Upper lobe of left lung (tissue), 6 donors: ENCODE measurements around the gene MRPL34. TPM values are rescaled to one million over a fixed set of nuclear protein-coding genes. Genes with fewer than 3 reads are reported as not detected.

Source experiments
- ATAC-seq, 2 donors: fragments of 200-7000 bp; cut with Tn5 transposase; one replicate each; pipeline ENCODE4 v1.9.1; 2022; ENCODE audit warnings: mild to moderate bottlenecking in 2 of 2, moderate library complexity in 2 of 2; ENCODE audit not compliant: low FRiP score in 2 of 2
- DNase-seq, 2 donors: peaks; one replicate each; pipeline ENCODE4 v3.0.0-alpha.2; 2019 to 2020
- H3K27ac ChIP-seq, 4 donors: fragments of 200-600 bp; sonication (generic); one replicate each; pipeline ENCODE4 v1.5.1; 2016 to 2019
- H3K27me3 ChIP-seq, 4 donors: fragments of 200-600 bp; sonication (generic); one replicate each; pipeline ENCODE4 v1.5.1; 2017 to 2019
- H3K36me3 ChIP-seq, 4 donors: fragments of 200-600 bp; sonication (generic); one replicate each; pipeline ENCODE4 v1.5.1; 2016 to 2019
- H3K4me1 ChIP-seq, 4 donors: fragments of 200-600 bp; sonication (generic); one replicate each; pipeline ENCODE4 v1.5.1; 2018 to 2019
- H3K4me3 ChIP-seq, 4 donors: fragments of 200-600 bp; sonication (generic); one replicate each; pipeline ENCODE4 v1.5.1; 2017 to 2019; ENCODE audit warnings: mild to moderate bottlenecking in 2 of 4, moderate library complexity in 1 of 4
- H3K9me3 ChIP-seq, 4 donors: fragments of 200-600 bp; sonication (generic); one replicate each; pipeline ENCODE4 v1.5.1; 2018 to 2019
- CTCF ChIP-seq, 6 experiments: fragments of 450-650 bp in 4 of 6; fragments of 200-600 bp in 2 of 6; sonication (generic) in 2 of 6; IDR thresholded peaks; one replicate each; pipeline ENCODE4 v1.5.1; 2016 to 2019; ENCODE audit warnings: antibody characterized with exemption in 6 of 6
- EP300 ChIP-seq, 4 donors: sonication (generic); formaldehyde crosslinking; IDR thresholded peaks; one replicate each; pipeline ENCODE4 v1.5.1; 2017; ENCODE audit warnings: antibody characterized with exemption in 4 of 4, control low read depth in 2 of 4
- POLR2A ChIP-seq, 4 donors: fragments of 450-650 bp; IDR thresholded peaks; one replicate each; pipeline ENCODE4 v1.5.1; 2016 to 2017; ENCODE audit warnings: antibody characterized with exemption in 4 of 4, mild to moderate bottlenecking in 2 of 4
- POLR2AphosphoS5 ChIP-seq, 2 donors: sonication (generic); formaldehyde crosslinking; IDR thresholded peaks; one replicate each; pipeline ENCODE4 v1.5.1; 2017; ENCODE audit warnings: antibody characterized with exemption in 2 of 2
- WGBS, 2 donors: methylation state at CpG; one replicate each; pipeline ENCODE4 v1.1.5; 2017 to 2018; 5-methylcytosine and 5-hydroxymethylcytosine counted together
- total RNA-seq, 6 donors: library from RNA; depleted of rRNA in 4 of 6; stranded (reverse); fragments of >200 nt in 4 of 6; gene quantifications; one replicate each; pipeline versions ENCODE4 v1.1.0 to v1.2.1, GENCODE V29; 2016 to 2021
- donor health status: DM: no; HTN: no; CAD: no; lungs with moderate emphysema.
- donor health status: DM: no; HTN: yes; CAD: no; lungs with severe emphysema.

The MRPL34 gene
- total RNA-seq, 6 donors from 2014 or later = 98.3 to 176 (median 122) TPM

DNA sequence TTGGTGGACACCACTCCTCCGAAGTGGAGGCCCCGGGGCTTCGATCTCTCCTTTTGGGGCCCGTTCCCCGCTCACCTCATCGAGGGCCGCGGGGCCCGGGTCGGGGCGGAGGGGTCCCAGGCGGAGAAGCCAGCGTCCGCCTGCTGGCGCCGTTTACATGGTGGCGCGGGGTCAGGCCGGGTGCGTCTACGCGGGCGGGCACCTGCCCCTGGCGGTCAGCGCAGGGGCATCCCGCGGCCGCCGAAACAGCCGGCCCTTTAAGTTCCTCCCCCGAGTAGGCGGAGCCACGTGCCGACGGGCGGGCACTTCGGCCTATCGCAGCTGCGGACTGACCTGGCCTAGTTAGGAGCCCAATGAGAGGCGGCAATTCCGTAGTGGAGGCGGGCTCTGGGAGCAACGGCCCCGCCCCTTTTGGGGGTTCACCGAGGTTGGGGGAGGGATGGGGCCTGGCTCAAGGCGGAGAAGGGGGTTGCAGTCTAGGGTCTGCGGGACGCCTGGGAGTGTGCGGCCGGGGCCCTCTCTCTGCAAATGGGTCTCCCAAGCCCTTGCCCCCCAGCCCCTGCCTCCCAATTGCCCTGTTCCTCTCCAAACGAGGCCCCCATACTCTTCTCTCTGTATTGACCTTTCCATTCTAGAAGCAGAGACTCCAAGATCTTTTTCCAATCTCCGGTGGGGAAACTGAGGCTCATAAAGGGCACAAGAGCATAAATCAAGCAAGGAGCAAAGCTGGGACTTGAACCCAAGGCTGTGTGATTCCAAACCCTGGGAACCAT lies 2.3 kb upstream of the MRPL34 start, which contains the start of gene ABHD8:
ABHD8 (minus strand) TSS at position 259 of the 773 bp plus-strand sequence. CDS start 1,809 bp downstream, outside the sequence.
- ATAC-seq (peak; percentile 91 to 93), DNase-seq (peak; percentile 98 to 99)
- Histone ChIP-seq H3K4me1 (peaks cover 30 to 69% (median 42%) of the 10 kb centered on the region in 4 donors), H3K36me3 (peaks cover 0 to 7% (median 3%) of the 10 kb centered on the region in 4 donors), H3K27me3 (no peaks in the 10 kb centered on the region), H3K27ac (peak within 1 kb of the TSS; percentile 70 to 96 (median 85)), H3K9me3 (no peaks in the 10 kb centered on the region), H3K4me3 (peak within 1 kb of the TSS; percentile 81 to 95 (median 90))
- peak; percentile 68 to 95 (median 93) for TF ChIP-seq CTCF (IDR thresholded peaks at IDR 0.05)
- peak in 1 of 2 donors; percentile 80 for TF ChIP-seq POLR2AphosphoS5 (IDR thresholded peaks at IDR 0.05)
- no peak for TF ChIP-seq EP300 (IDR thresholded peaks at IDR 0.05)
- TF ChIP-seq POLR2A (IDR thresholded peaks at IDR 0.05) = peak in 2 of 4 donors; percentile 79 to 85
- 2 to 6% methylated on average over 9 to 43 of the region's 52 CpGs for WGBS, 2 donors

GRCh38 chr19:17303940-17304267 lies 1.8 kb upstream of the MRPL34 start:
- Histone ChIP-seq H3K4me1 (peaks cover 30 to 74% (median 44%) of the 10 kb centered on the region in 4 donors), H3K4me3 (peak overlapping the region in 2 of 4 donors; percentile 92 to 95), H3K27me3 (no peaks in the 10 kb centered on the region), H3K9me3 (no peaks in the 10 kb centered on the region), H3K36me3 (peaks cover 0 to 7% (median 3%) of the 10 kb centered on the region in 4 donors), H3K27ac (peak overlapping the region; percentile 68 to 96 (median 78))
- TF ChIP-seq EP300 (IDR thresholded peaks at IDR 0.05) (no peak), POLR2A (IDR thresholded peaks at IDR 0.05) (no peak), CTCF (IDR thresholded peaks at IDR 0.05) (no peak), POLR2AphosphoS5 (IDR thresholded peaks at IDR 0.05) (no peak)
- peak in 1 of 2 donors; percentile 6 for ATAC-seq
- 45 to 68% methylated on average over 11 to 12 of the region's 12 CpGs for WGBS, 2 donors
- peak in 1 of 2 donors; percentile 67 for DNase-seq

GRCh38 chr19:17304386-17305215 lies 1.1 kb upstream of the MRPL34 start:
- H3K27me3 ChIP-seq = no peaks in the 10 kb centered on the region
- H3K27ac ChIP-seq = peak overlapping the region; percentile 68 to 96 (median 88)
- no peak for TF ChIP-seq POLR2A (IDR thresholded peaks at IDR 0.05)
- no peak for TF ChIP-seq CTCF (IDR thresholded peaks at IDR 0.05)
- TF ChIP-seq POLR2AphosphoS5 (IDR thresholded peaks at IDR 0.05) = no peak
- TF ChIP-seq EP300 (IDR thresholded peaks at IDR 0.05) = no peak
- H3K4me3 ChIP-seq = peak overlapping the region in 1 of 4 donors; percentile 88
- peaks cover 0 to 7% (median 3%) of the 10 kb centered on the region in 4 donors for H3K36me3 ChIP-seq
- WGBS, 2 donors = 45 to 57% methylated on average over 12 of the region's 12 CpGs
- ATAC-seq (no peak), DNase-seq (peak in 1 of 2 donors; percentile 64)
- no peaks in the 10 kb centered on the region for H3K9me3 ChIP-seq
- H3K4me1 ChIP-seq = peaks cover 30 to 76% (median 47%) of the 10 kb centered on the region in 4 donors

DNA sequence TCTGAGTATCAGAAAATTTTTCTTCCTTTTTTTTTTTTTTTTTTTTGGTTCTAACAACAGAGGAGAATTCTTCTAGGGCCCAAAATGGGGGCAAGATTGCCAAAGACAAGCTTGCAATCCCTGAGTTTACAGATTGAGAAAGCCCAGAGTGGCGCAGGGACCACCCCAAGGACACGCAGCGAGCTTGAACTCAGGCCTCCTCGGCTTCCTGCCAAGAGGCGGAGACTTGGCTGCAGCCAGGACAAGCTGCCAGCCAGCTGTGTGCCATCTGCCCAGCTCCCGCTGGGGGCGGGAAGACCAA lies 506 bp upstream of the MRPL34 start:
- WGBS, 2 donors = 0 to 3% methylated on average over 4 to 6 of the region's 7 CpGs

More for the DNA sequence above, 506 bp upstream of the MRPL34 start:
- Histone ChIP-seq H3K27me3 (no peaks in the 10 kb centered on the region), H3K4me3 (peak overlapping the region in 3 of 4 donors; percentile 76 to 88 (median 78)), H3K36me3 (peaks cover 0 to 7% (median 3%) of the 10 kb centered on the region in 4 donors), H3K27ac (peak overlapping the region; percentile 68 to 96 (median 88)), H3K9me3 (no peaks in the 10 kb centered on the region), H3K4me1 (peaks cover 34 to 76% (median 50%) of the 10 kb centered on the region in 4 donors)
- ATAC-seq = no peak
- no peak for DNase-seq
- peak in 1 of 4 donors; percentile 72 for TF ChIP-seq EP300 (IDR thresholded peaks at IDR 0.05)
- peak in 1 of 2 donors; percentile 95 for TF ChIP-seq POLR2AphosphoS5 (IDR thresholded peaks at IDR 0.05)
- TF ChIP-seq CTCF (IDR thresholded peaks at IDR 0.05) = no peak
